ENCODE measurements around the gene TUBB3.
"Not testable (repeated sequence)": the region's sequence is repeated elsewhere in the genome, so short reads cannot be mapped to it uniquely, and the experiment has no call there.

The TUBB3 gene

DNA sequence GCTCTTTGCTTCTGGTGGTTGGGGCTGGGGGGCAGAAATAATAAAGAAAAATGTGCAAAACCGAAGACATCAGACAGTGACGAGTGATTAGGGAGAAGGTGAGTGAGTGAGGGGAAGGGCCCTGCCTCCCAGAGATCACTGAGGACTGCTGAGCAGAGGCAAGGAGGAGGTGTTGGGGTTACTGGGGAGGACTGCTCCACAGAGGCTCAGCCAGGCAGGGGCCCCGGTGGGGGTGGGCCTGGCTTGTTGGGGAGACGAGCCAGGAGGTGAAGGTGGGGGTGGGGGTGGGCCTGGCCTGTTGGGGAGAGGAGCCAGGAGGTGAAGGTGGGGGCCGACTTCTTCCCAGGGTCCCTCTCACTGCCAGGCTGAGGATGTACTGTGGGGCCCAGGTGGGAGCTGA lies 23.4 kb downstream of the TUBB3 start:
- DNase-seq = no peak

- no peak for DNase-seq
Measured at GRCh38 chr16:89949121-89949742, 26.1 kb downstream of the TUBB3 start.

DNA sequence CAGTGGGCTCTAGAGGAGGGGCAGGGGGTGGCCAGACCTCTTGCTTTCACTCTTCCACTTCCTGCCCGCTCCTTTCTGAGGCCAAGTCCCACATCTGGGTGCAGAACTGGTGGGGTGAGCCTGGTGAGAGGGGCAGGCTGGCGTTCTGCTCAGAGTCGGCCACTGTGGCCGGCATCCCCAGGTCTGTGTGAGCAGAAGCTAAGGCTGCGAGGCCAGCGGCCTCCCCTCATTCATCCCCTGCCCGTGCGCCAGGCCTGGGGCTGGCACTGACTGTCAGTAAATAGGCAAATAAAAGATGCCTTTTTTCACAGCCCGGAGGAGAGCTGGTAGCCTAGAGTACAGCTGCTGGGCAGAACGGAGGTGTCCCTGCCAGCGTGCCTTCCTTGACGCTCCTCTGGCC lies 26.6 kb downstream of the TUBB3 start:
- DNase-seq = no peak

DNA sequence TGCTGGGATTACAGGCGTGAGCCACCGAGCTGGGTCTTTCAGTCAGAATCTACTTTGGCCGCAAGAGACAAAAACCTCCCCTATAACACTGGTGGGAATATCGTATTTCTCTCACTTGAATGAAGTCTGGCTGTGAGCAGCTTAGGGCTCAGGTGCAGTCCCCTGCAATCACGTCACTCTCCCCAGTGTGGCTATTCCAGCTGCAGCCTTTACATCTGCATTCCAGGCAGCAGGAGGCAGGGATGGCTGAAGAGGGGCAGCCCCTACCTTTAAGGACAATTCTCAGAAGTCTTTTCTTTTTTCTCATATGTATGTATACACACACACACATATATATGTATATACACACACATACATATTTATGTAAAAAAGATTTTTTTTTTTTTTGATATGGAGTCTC lies 28.4 kb downstream of the TUBB3 start:
- no peak for DNase-seq

DNA sequence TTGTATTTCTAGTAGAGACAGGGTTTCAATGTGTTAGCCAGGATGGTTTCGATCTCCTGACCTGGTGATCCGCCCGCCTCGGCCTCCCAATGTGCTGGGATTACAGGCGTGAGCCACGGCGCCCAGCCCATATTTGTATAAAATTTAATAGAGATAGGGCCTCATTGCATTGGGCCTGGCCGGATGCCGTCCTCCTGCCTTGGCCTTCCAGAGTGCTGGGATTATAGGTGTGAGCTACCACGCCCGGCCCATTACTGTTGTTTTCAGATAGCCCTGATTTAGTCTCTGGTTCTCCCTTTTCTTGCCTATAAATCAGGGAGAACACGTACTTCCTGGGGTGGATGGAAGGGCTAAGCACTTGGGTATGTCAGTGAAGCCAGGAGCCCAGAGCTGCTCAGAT lies 28.9 kb downstream of the TUBB3 start:
- no peak for DNase-seq

GRCh38 chr16:89952551-89952950 lies 29.4 kb downstream of the TUBB3 start:
- DNase-seq = no peak

DNA sequence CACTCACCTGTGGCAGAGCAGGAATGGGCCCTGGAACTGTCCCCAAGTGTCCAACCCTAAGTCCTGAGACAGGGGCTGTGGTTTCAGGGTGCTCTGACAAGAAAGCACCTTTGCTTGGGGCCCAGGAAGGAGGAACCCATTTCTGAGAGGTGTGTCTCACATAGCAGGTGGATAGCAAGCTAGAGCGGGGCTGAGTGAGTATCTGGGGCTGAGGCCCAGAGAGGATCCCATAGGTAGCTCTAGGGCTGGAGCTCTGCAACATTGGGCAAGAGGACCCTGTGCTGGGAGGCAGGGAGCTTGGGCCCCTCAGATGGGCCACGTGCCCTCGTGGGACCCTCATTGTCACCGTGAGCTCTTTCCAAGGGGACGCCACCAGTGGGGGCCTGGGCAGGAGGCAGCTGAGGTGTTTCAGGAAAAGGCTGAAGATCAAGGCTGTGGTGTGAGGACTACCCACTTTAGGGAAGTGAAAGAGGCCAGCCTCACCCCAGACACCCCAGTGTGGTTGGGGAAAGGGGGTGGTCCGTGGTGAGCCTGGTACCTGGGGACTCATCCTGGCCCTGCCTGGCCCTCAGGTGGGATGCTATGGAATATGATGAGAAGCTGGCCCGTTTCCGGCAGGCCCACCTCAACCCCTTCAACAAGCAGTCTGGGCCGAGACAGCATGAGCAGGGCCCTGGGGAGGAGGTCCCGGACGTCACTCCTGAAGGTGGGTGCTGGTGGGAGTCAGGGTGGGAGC lies 30.7 kb downstream of the TUBB3 start:
- no peak for DNase-seq

GRCh38 chr16:89954462-89954861 lies 31.3 kb downstream of the TUBB3 start:
- no peak for DNase-seq

DNA sequence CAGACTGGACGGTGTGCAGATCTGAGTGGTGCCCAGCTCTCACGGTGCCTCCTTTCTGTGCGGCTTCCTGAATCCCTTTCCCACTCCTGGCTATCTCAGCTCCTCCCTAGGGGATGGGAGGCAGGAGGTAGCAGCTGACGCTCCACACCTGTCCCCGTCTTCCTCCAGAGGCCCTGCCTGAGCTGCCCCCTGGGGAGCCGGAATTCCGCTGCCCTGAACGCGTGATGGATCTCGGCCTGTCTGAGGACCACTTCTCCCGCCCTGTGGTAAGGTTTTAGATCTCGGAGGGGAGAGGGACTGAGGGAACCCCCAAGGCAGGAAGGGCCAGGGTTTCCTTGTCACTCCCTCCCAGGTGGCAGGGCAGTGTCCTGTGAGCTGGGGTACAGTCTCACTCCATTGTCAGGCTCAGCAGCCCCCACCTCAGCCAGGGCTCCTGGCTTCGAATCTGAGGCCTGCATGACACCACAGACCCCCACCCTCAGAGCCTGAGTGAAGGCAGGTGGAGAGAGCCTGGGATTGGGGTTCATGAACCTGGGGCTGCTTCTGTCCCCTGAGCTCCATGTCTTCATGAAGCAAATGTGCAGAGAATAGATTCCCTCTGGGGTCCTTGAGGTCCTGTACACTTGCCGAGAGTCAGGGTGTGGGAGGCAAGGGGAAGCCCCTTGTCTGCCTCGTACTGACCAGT lies 32.0 kb downstream of the TUBB3 start:
- DNase-seq = no peak

- no peak for DNase-seq
Measured at GRCh38 chr16:89956505-89957215, 33.5 kb downstream of the TUBB3 start.

DNA sequence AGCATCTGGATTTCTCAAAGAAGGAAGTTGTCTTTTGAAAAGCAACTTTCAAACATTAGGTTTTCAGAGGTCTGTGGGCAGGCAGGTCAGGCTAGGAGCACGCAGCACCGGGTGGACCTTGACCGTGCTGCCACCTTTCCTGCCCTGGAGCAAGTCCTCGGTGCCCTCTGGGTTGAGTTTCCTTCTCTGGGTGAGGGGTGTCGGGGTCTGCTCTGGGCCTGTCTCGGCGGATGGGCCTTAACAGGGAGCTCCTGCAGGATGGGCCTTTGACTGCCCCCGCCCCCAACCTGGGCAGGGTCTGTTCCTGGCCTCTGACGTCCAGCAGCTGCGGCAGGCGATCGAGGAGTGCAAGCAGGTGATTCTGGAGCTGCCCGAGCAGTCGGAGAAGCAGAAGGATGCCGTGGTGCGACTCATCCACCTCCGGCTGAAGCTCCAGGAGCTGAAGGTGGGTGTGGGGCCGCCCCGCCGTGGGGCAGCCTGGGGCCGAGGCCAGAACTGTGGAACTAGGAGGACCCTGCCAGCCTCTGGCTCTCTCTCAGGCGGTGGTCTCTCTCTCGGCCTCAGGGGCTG lies 34.2 kb downstream of the TUBB3 start:
- no peak for DNase-seq

DNA sequence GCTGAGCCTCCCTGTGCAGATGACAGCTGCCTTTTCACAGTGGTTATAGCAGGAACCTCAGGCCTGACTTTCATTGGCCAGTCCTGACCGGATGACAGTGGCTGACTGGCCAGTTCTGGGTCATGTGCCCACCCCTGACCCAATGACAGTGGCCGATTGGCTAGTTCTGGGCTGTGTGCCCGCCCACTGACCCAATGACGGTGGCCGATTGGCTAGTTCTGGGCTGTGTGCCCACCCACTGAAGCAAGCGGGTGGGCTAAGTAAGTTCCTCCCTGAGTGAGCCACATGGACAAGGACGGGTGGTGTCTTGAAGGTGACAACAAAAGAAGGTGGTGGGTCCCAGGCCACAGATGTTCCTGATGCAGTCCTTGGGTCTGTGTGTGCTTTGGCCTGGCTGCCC lies 34.9 kb downstream of the TUBB3 start:
- DNase-seq = no peak

DNA sequence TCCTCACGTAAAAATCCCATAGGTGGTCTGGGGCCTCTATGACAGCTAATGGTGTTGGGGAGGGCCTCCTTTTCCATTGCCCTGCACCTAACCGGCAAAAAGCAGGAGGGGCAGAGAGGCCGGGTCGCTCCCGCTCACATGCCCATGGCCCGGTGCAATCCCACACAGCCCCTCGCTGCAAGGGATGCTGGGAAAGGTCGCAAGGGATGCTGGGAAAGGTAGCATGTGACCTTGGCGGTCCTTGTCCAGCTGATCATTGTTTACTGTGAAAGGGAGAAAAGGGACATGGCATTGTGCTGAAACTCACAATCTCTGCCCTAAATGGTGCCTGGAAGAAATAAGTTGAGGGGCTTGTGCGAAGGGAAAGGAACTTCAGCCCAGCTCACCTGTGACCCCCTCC lies 35.5 kb downstream of the TUBB3 start:
- no peak for DNase-seq

- no peak for DNase-seq
Measured at GRCh38 chr16:89960966-89961365, 37.8 kb downstream of the TUBB3 start.

- no peak for DNase-seq
Measured at GRCh38 chr16:89961920-89962319, 38.8 kb downstream of the TUBB3 start.

- DNase-seq = no peak
Measured at GRCh38 chr16:89962754-89963498, 39.8 kb downstream of the TUBB3 start.

DNA sequence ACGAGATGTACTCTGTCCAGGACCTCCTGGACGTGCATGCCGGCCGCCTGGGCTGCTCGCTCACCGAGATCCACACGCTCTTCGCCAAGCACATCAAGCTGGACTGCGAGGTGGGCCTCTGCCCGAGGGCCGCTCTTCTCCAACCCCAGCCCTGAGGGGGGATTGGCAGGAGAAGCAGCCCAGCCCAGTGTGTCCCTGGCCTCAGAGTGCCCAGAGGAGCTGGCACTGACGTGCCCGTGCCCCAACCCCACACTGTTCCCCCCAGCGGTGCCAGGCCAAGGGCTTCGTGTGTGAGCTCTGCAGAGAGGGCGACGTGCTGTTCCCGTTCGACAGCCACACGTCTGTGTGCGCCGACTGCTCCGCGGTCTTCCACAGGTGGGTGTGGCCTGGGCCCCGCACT lies 41.1 kb downstream of the TUBB3 start:
- DNase-seq = no peak

DNA sequence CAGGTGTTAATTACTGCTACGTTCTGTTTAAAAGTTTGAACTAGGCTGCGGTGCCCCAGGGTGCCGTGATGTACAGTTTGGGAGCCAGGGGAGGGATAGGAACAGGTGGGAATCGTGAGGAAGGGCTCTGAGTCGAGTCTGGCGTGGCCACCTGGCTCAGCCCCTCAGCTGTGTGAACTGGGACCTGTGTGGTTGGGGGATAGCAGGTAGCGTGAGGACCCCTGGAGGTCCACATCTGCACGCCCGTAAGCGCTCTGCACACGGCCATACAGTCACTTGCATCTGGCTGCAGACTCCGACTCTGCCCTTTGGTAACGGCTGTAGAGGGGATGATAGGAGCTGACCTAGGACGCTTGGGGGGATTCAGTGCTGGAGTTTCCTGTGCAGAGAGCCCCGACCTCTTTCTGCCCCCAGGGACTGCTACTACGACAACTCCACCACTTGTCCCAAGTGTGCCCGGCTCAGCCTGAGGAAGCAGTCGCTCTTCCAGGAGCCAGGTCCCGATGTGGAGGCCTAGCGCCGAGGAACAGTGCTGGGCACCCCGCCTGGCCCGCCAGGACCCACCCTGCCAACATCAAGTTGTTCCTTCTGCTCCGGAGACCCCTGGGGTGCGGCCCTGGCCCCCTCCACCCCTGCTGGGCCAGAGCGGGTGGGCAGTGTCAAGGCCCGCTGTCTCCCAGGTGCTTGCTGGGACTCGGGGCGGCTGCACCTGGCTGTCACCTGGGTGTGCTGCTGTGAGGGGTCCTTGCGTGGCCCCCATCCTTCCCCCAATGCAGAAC lies 42.5 kb downstream of the TUBB3 start:
- no peak for DNase-seq

DNA sequence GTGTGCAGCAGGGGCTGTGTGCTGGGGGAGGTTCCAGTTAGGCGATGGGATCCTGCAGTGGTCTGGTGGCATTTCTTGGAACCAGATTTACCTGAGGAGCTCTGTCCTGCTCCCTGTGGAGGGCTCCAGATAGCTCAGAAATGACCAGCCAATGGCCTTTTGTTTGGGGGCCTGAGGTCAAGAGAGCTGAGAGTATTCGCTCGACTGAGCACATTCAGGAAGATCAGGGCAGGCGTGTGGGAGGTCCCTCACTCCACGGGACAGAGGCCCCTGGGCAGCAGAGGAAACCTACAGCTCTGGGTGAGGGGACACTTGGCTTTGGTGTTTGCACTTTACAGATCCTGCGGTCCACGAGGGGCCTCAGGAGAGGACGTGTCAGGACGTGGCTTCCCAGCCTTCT lies 43.6 kb downstream of the TUBB3 start:
- DNase-seq = no peak

GRCh38 chr16:89967436-89967835 lies 44.3 kb downstream of the TUBB3 start:
- DNase-seq = not testable (repeated sequence)

- not testable (repeated sequence) for DNase-seq
Measured at GRCh38 chr16:89968074-89968473, 44.9 kb downstream of the TUBB3 start.
